Neural progenitor cell (in vitro differentiated cells): ENCODE measurements around the gene PLOD3. TPM values are rescaled to one million over a fixed set of nuclear protein-coding genes. Genes with fewer than 3 reads are reported as not detected.
A peak's percentile ranks its signal among the peaks of the same experiment; 100 is the strongest.

Experiments
- DNase-seq: peaks from one replicate; pipeline ENCODE4 v3.0.0-alpha.2; 2016; ENCODE audit warnings: low spot score
- H2AFZ ChIP-seq: fragments of 200-600 bp; sonication (generic); replicated peaks from 2 replicates; pipeline ENCODE4 v1.6.1; 2016; ENCODE audit warnings: antibody characterized with exemption
- H3F3A ChIP-seq: fragments of 200-600 bp; sonication (generic); 2 replicates; pipeline ENCODE4 v1.6.1; 2016; ENCODE audit warnings: antibody characterized with exemption, low read depth
- H3K27ac ChIP-seq: fragments of 200-600 bp; sonication (generic); 2 replicates; pipeline ENCODE4 v1.5.1; 2016; ENCODE audit warnings: mild to moderate bottlenecking
- H3K27me3 ChIP-seq: fragments of 200-600 bp; sonication (generic); 2 replicates; pipeline ENCODE4 v1.6.1; 2016; ENCODE audit warnings: mild to moderate bottlenecking, moderate library complexity
- H3K36me3 ChIP-seq: fragments of 200-600 bp; sonication (generic); 2 replicates; pipeline ENCODE4 v1.5.1; 2016
- H3K4me1 ChIP-seq: fragments of 200-600 bp; sonication (generic); 2 replicates; pipeline ENCODE4 v1.6.1; 2016; ENCODE audit warnings: mixed run types
- H3K4me2 ChIP-seq: fragments of 200-600 bp; sonication (generic); 2 replicates; pipeline ENCODE4 v1.6.1; 2016
- H3K4me3 ChIP-seq: fragments of 200-600 bp; sonication (generic); 2 replicates; pipeline ENCODE4 v1.5.1; 2016
- H3K79me2 ChIP-seq: fragments of 200-600 bp; sonication (generic); 2 replicates; pipeline ENCODE4 v1.6.1; 2016; ENCODE audit warnings: low read depth
- H3K9ac ChIP-seq: fragments of 200-600 bp; sonication (generic); 2 replicates; pipeline ENCODE4 v1.6.1; 2016
- H3K9me3 ChIP-seq: fragments of 200-600 bp; sonication (generic); 2 replicates; pipeline ENCODE4 v1.5.1; 2016; ENCODE audit warnings: low read depth
- H4K20me1 ChIP-seq: fragments of 200-600 bp; sonication (generic); 2 replicates; pipeline ENCODE4 v1.6.1; 2016; ENCODE audit warnings: low read depth
- H3K27ac Mint-ChIP-seq: 3 replicates; pipeline ENCODE4 v1.8.0; 2021; ENCODE audit warnings: mixed read lengths
- H3K27me3 Mint-ChIP-seq: 2 replicates; pipeline ENCODE4 v1.8.0; 2022; ENCODE audit warnings: low read depth, mild to moderate bottlenecking, inconsistent platforms, moderate library complexity, mixed read lengths; ENCODE audit not compliant: insufficient read depth
- H3K36me3 Mint-ChIP-seq: 3 replicates; pipeline ENCODE4 v1.8.0; 2021; ENCODE audit warnings: mixed read lengths
- H3K4me1 Mint-ChIP-seq: 3 replicates; pipeline ENCODE4 v1.8.0; 2021; ENCODE audit warnings: mixed read lengths
- H3K4me3 Mint-ChIP-seq: 3 replicates; pipeline ENCODE4 v1.8.0; 2021; ENCODE audit warnings: mild to moderate bottlenecking, moderate library complexity, mixed read lengths
- H3K9me3 Mint-ChIP-seq: 3 replicates; pipeline ENCODE4 v1.8.0; 2020; ENCODE audit warnings: mixed read lengths
- CTCF ChIP-seq: fragments of 200-600 bp; sonication (generic); IDR thresholded peaks from 2 replicates; pipeline ENCODE4 v1.5.1; 2017; ENCODE audit warnings: antibody characterized with exemption, mild to moderate bottlenecking
- EZH2 ChIP-seq: fragments of 200-600 bp; sonication (generic); IDR thresholded peaks from 2 replicates; pipeline ENCODE4 v1.6.1; 2017; ENCODE audit warnings: antibody characterized with exemption, mild to moderate bottlenecking, moderate library complexity
- EZH2phosphoT487 ChIP-seq: fragments of 200-600 bp; sonication (generic); IDR thresholded peaks from 2 replicates; pipeline ENCODE4 v1.6.1; 2017; ENCODE audit warnings: antibody characterized with exemption
- total RNA-seq: library from RNA; depleted of rRNA; stranded (reverse); fragments of >200 nt; gene quantifications from 2 replicates; pipeline ENCODE4 v1.2.3, GENCODE V29; 2015; ENCODE audit warnings: low replicate concordance

Gene PLOD3
- total RNA-seq, 1 donor from 2014 or later, result 9.4 TPM

GRCh38 chr7:101244375-101245146 is 27.2 kb upstream of the PLOD3 start, which contains the start of gene FIS1:
Gene FIS1, minus strand, starts transcription at chr7:101245081. Its CDS starts 77 bp downstream, at chr7:101245004.
- Histone ChIP-seq H3K9me3 (no peaks in the 10 kb centered on the region), H3K4me2 (peak within 1 kb of the TSS; percentile 80), H3F3A (peaks cover 12% of the 10 kb centered on the region), H3K4me1 (peaks cover 6% of the 10 kb centered on the region), H3K9ac (peak within 1 kb of the TSS; percentile 42), H3K36me3 (no peaks in the 10 kb centered on the region), H4K20me1 (peaks cover 11% of the 10 kb centered on the region), H3K79me2 (peaks cover 53% of the 10 kb centered on the region), H3K27ac (no peak within 1 kb of the TSS), H3K27me3 (no peaks in the 10 kb centered on the region), H2AFZ (peak within 1 kb of the TSS; percentile 75), H3K4me3 (peak within 1 kb of the TSS; percentile 75)
- TF ChIP-seq CTCF (peak; percentile 89), EZH2 (no peak)
- no peaks in the 10 kb centered on the region for H3K9me3 Mint-ChIP-seq
- peaks cover 10% of the 10 kb centered on the region for H3K36me3 Mint-ChIP-seq
- peak; percentile 97 for DNase-seq
- peaks cover 4% of the 10 kb centered on the region for H3K27me3 Mint-ChIP-seq
- peaks cover 16% of the 10 kb centered on the region for H3K4me1 Mint-ChIP-seq
- peak within 1 kb of the TSS; percentile 81 for H3K27ac Mint-ChIP-seq
- peak within 1 kb of the TSS; percentile 98 for H3K4me3 Mint-ChIP-seq

GRCh38 chr7:101243646-101244374 is 26.4 kb upstream of the PLOD3 start:
- DNase-seq, result no peak
- peak overlapping the region; percentile 75 for H3K4me3 ChIP-seq
- H3K27ac ChIP-seq, result no peak overlapping the region
- Mint-ChIP-seq H3K4me1 (peaks cover 16% of the 10 kb centered on the region), H3K9me3 (no peaks in the 10 kb centered on the region), H3K27ac (peak overlapping the region; percentile 81), H3K27me3 (peaks cover 4% of the 10 kb centered on the region), H3K36me3 (peaks cover 10% of the 10 kb centered on the region), H3K4me3 (peak overlapping the region; percentile 98)
- H3K9me3 ChIP-seq, result no peaks in the 10 kb centered on the region
- peaks cover 12% of the 10 kb centered on the region for H3F3A ChIP-seq
- no peak overlapping the region for H2AFZ ChIP-seq
- H4K20me1 ChIP-seq, result peaks cover 11% of the 10 kb centered on the region
- peaks cover 6% of the 10 kb centered on the region for H3K4me1 ChIP-seq
- H3K36me3 ChIP-seq, result no peaks in the 10 kb centered on the region
- H3K27me3 ChIP-seq, result no peaks in the 10 kb centered on the region
- peak overlapping the region; percentile 42 for H3K9ac ChIP-seq
- peaks cover 47% of the 10 kb centered on the region for H3K79me2 ChIP-seq
- TF ChIP-seq EZH2phosphoT487 (no peak), CTCF (no peak), EZH2 (no peak)
- peak overlapping the region; percentile 80 for H3K4me2 ChIP-seq

GRCh38 chr7:101241443-101242349 is 24.3 kb upstream of the PLOD3 start:
- H3K27ac ChIP-seq, result no peak overlapping the region
- no peak overlapping the region for H2AFZ ChIP-seq
- no peaks in the 10 kb centered on the region for H3K27me3 ChIP-seq
- no peak for TF ChIP-seq EZH2phosphoT487
- TF ChIP-seq CTCF, result no peak
- no peak for TF ChIP-seq EZH2
- peaks cover 11% of the 10 kb centered on the region for H3F3A ChIP-seq
- H3K4me1 ChIP-seq, result peaks cover 6% of the 10 kb centered on the region
- H3K9ac ChIP-seq, result no peak overlapping the region
- H3K4me3 Mint-ChIP-seq, result no peak overlapping the region
- no peaks in the 10 kb centered on the region for H3K9me3 Mint-ChIP-seq
- H3K4me3 ChIP-seq, result no peak overlapping the region
- no peaks in the 10 kb centered on the region for H3K36me3 ChIP-seq
- H3K4me1 Mint-ChIP-seq, result peaks cover 16% of the 10 kb centered on the region
- peaks cover 11% of the 10 kb centered on the region for H4K20me1 ChIP-seq
- peaks cover 4% of the 10 kb centered on the region for H3K36me3 Mint-ChIP-seq
- no peaks in the 10 kb centered on the region for H3K9me3 ChIP-seq
- no peak overlapping the region for H3K4me2 ChIP-seq
- H3K79me2 ChIP-seq, result peaks cover 37% of the 10 kb centered on the region
- H3K27me3 Mint-ChIP-seq, result peaks cover 4% of the 10 kb centered on the region
- H3K27ac Mint-ChIP-seq, result no peak overlapping the region
- DNase-seq, result no peak
